Aorta (tissue), 5 donors: ENCODE data around the gene PLEKHG2. TPM values are rescaled to one million over a fixed set of nuclear protein-coding genes. Genes with fewer than 3 reads are reported as not detected.

ENCODE experiments used
- ATAC-seq: fragments of 200-7000 bp; cut with Tn5 transposase; one replicate; pipeline ENCODE4 v1.9.1; 2022; ENCODE audit warnings: moderate library complexity; ENCODE audit not compliant: low FRiP score
- DNase-seq, 2 donors: peaks; one replicate each; pipeline ENCODE4 v3.0.0-alpha.2; 2020
- H3K27ac ChIP-seq, 2 donors: one replicate each; pipeline ENCODE4 v1.5.1; 2013; ENCODE audit warnings: low read length in 2 of 2, mild to moderate bottlenecking in 2 of 2, moderate library complexity in 2 of 2, control low read depth in 1 of 2, inconsistent platforms in 1 of 2, low read depth in 1 of 2
- H3K27me3 ChIP-seq, 2 donors: one replicate each; pipeline ENCODE4 v1.6.1; 2013; ENCODE audit warnings: control low read depth in 1 of 2, low read length in 1 of 2, mild to moderate bottlenecking in 1 of 2, moderate library complexity in 1 of 2; ENCODE audit not compliant: insufficient read depth in 2 of 2, control insufficient read depth in 1 of 2
- H3K36me3 ChIP-seq, 2 donors: one replicate each; pipeline ENCODE4 v1.6.1; 2013; ENCODE audit warnings: control low read depth in 1 of 2, low read length in 1 of 2, mild to moderate bottlenecking in 1 of 2; ENCODE audit not compliant: insufficient read depth in 2 of 2, control insufficient read depth in 1 of 2
- H3K4me1 ChIP-seq, 2 donors: one replicate each; pipeline ENCODE4 v1.6.1; 2013; ENCODE audit warnings: low read length in 2 of 2, control low read depth in 1 of 2, mild to moderate bottlenecking in 1 of 2, moderate library complexity in 1 of 2; ENCODE audit not compliant: insufficient read depth in 2 of 2, control insufficient read depth in 1 of 2
- H3K4me3 ChIP-seq, 2 donors: one replicate each; pipeline ENCODE4 v1.5.1; 2013; ENCODE audit warnings: low read length in 2 of 2, control low read depth in 1 of 2, mild to moderate bottlenecking in 1 of 2
- H3K9me3 ChIP-seq: one replicate; pipeline ENCODE4 v1.6.1; 2013; ENCODE audit warnings: mild to moderate bottlenecking, low read length; ENCODE audit not compliant: control insufficient read depth
- WGBS, 2 donors: extraction: QIAGEN DNeasy Blood & Tissue Kit; methylation state at CpG; one replicate each; pipeline ENCODE4 v1.1.7; 2013; 5-methylcytosine and 5-hydroxymethylcytosine counted together
- intact Hi-C, 2 donors: fragments of 100-400 bp; cut with DNase I; formaldehyde crosslinking; loops; one replicate each; pipeline versions ENCODE4 v1.14.2 to v1.15.0; 2022
- polyA plus RNA-seq, 2 donors: library from polyadenylated mRNA; stranded (reverse); fragments of 200-250 nt; gene quantifications; one replicate each; pipeline ENCODE4 v1.2.3, GENCODE V29; 2013
- total RNA-seq, 2 donors: library from RNA; stranded (reverse); fragmentation: NEBNext Ultra II Directional; extraction: Animal tissue kit (Norgen Biotek cat#: 25700); gene quantifications; one replicate each; pipeline ENCODE4 v1.2.1, GENCODE V29; 2021
- donor health status: healthy with polysubstance abuse.
- donor health status: Bipolar disorder and iron deficiency.
- donor health status: DM: no; HTN: no; CAD: no.
- donor health status: DM: no; HTN: no; CAD: no.
- donor health status: DM: yes; HTN: yes; CAD: no.

PLEKHG2 gene
- total and polyA plus RNA-seq, 4 donors = 15.3 to 98.1 (median 80.4) TPM

- Histone ChIP-seq H3K9me3 (no peaks in the 10 kb centered on the region), H3K27ac (peak overlapping the region; percentile 74 to 97), H3K27me3 (peaks cover 0 to 2% of the 10 kb centered on the region in 2 donors), H3K36me3 (peaks cover 0 to 2% of the 10 kb centered on the region in 2 donors), H3K4me1 (no peaks in the 10 kb centered on the region), H3K4me3 (peak overlapping the region; percentile 79 to 89)
- WGBS, 2 donors = 1% methylated on average over 40 of the region's 40 CpGs
- ATAC-seq = no peak
- intact Hi-C loops = loop anchor here (10.0 kb wide), 1 partner anchor 1153 kb away; the partner anchor contains the start of gene PPP1R14A (in 2 of the 2)
- DNase-seq = peak; percentile 72 to 90
These were observed 4.6 kb upstream of the PLEKHG2 start for GRCh38 chr19:39407660-39408391.

GRCh38 chr19:39408392-39409207 is 3.9 kb upstream of the PLEKHG2 start:
- intact Hi-C loops = loop anchor here (10.0 kb wide), 1 partner anchor 1154 kb away; the partner anchor contains the start of gene PPP1R14A (in 2 of the 2)
- Histone ChIP-seq H3K4me3 (peak overlapping the region; percentile 79 to 89), H3K36me3 (peaks cover 0 to 2% of the 10 kb centered on the region in 2 donors), H3K27me3 (peaks cover 0 to 2% of the 10 kb centered on the region in 2 donors), H3K27ac (peak overlapping the region; percentile 74 to 97), H3K4me1 (no peaks in the 10 kb centered on the region), H3K9me3 (no peaks in the 10 kb centered on the region)
- WGBS, 2 donors = 5 to 7% methylated on average over 20 of the region's 20 CpGs
- DNase-seq (peak in 1 of 2 donors; percentile 89), ATAC-seq (no peak)

GRCh38 chr19:39409208-39410016 is 3.1 kb upstream of the PLEKHG2 start:
- Histone ChIP-seq H3K27me3 (peaks cover 0 to 2% of the 10 kb centered on the region in 2 donors), H3K4me3 (peak overlapping the region; percentile 79 to 89), H3K9me3 (no peaks in the 10 kb centered on the region), H3K27ac (peak overlapping the region; percentile 96 to 97), H3K4me1 (no peaks in the 10 kb centered on the region), H3K36me3 (peaks cover 0 to 2% of the 10 kb centered on the region in 2 donors)
- ATAC-seq = peak; percentile 48
- DNase-seq = peak; percentile 94 to 97
- intact Hi-C loops = loop anchor here (2.0 to 10.0 kb wide), 2 partner anchors 13 to 1155 kb away; partner anchors contain the start of gene PPP1R14A (in 2 of the 2)
- 0 to 1% methylated on average over 52 of the region's 52 CpGs for WGBS, 2 donors

- WGBS, 2 donors = 1% methylated on average over 25 to 35 of the region's 35 CpGs
- Histone ChIP-seq H3K4me3 (peak overlapping the region; percentile 79 to 89), H3K27me3 (peaks cover 0 to 2% of the 10 kb centered on the region in 2 donors), H3K9me3 (no peaks in the 10 kb centered on the region), H3K4me1 (no peaks in the 10 kb centered on the region), H3K36me3 (peaks cover 0 to 2% of the 10 kb centered on the region in 2 donors), H3K27ac (peak overlapping the region; percentile 92 to 97)
- intact Hi-C loops = loop anchor here in 1 of 2 donors (2.0 kb wide), 1 partner anchor 13 kb away; no protein-coding TSS in a partner anchor
- DNase-seq = peak; percentile 91 to 95
- ATAC-seq = peak; percentile 19
These were observed 2.2 kb upstream of the PLEKHG2 start for GRCh38 chr19:39410017-39410830.

DNA sequence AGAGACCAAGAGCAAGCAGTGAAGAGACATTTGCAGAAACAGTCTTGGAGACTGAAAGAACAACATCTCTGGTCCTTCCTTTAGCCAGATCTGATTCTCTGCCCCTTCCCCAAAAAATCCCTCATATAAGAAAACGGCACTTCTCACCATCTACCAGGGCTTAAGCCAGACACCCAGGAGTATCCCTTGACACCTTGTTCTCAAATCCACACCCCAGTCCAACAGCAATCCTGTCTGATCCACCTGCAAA is 1.7 kb upstream of the PLEKHG2 start:
- Histone ChIP-seq H3K27ac (peak overlapping the region; percentile 92 to 97), H3K9me3 (no peaks in the 10 kb centered on the region), H3K4me3 (peak overlapping the region; percentile 79 to 89), H3K36me3 (peaks cover 0 to 2% of the 10 kb centered on the region in 2 donors), H3K4me1 (no peaks in the 10 kb centered on the region), H3K27me3 (peaks cover 0 to 2% of the 10 kb centered on the region in 2 donors)
- intact Hi-C loops = loop anchor here in 1 of 2 donors (2.0 kb wide), 1 partner anchor 14 kb away; no protein-coding TSS in a partner anchor
- DNase-seq (no peak), ATAC-seq (no peak)
- WGBS, 2 donors = 33 to 48% methylated on average over 1 of the region's 1 CpG

GRCh38 chr19:39411081-39411831 is 1.2 kb upstream of the PLEKHG2 start:
- no peak for ATAC-seq
- intact Hi-C loops = loop anchor here in 1 of 2 donors (2.0 kb wide), 1 partner anchor 14 kb away; no protein-coding TSS in a partner anchor

DNA sequence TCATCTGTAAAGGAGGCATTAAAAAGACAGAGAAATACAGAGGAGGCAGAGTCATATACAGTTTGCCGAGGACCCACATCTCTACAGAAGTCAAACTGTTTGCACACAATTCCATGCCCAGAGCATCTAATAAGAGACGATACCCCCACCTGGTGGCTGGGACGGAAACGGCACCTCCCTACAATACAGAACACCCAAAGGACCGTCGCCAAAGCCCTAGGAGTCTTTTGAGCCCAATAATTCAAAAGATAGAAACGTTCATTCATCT is 703 bp upstream of the PLEKHG2 start:
- intact Hi-C loops = loop anchor here (1.0 to 2.0 kb wide), 4 partner anchors 14 to 33 kb away; partner anchors contain the start of gene SUPT5H (in 1 of the 2)
- no peaks in the 10 kb centered on the region for H3K9me3 ChIP-seq
- peak; percentile 93 to 97 for DNase-seq
- H3K27ac ChIP-seq = peak overlapping the region in 1 of 2 donors; percentile 11
- H3K4me1 ChIP-seq = no peaks in the 10 kb centered on the region
- H3K27me3 ChIP-seq = peaks cover 0 to under 1% of the 10 kb centered on the region in 2 donors
- H3K36me3 ChIP-seq = peaks cover 0 to 2% of the 10 kb centered on the region in 2 donors
- ATAC-seq = peak; percentile 33
- 0% methylated on average over 7 of the region's 7 CpGs for WGBS, 2 donors
- H3K4me3 ChIP-seq = no peak overlapping the region

More at GRCh38 chr19:39411081-39411831, 1.2 kb upstream of the PLEKHG2 start:
- H3K36me3 ChIP-seq = peaks cover 0 to 2% of the 10 kb centered on the region in 2 donors
- peaks cover 0 to 2% of the 10 kb centered on the region in 2 donors for H3K27me3 ChIP-seq
- H3K4me3 ChIP-seq = peak overlapping the region in 1 of 2 donors; percentile 89
- peak overlapping the region; percentile 92 to 97 for H3K27ac ChIP-seq
- no peaks in the 10 kb centered on the region for H3K9me3 ChIP-seq
- 5 to 8% methylated on average over 9 of the region's 9 CpGs for WGBS, 2 donors
- DNase-seq = peak; percentile 74 to 90
- no peaks in the 10 kb centered on the region for H3K4me1 ChIP-seq
